IPS-20b (cell line): Measurements from ENCODE around the gene DYNLT5.
"Not testable (repeated sequence)": the region's sequence is repeated elsewhere in the genome, so short reads cannot be mapped to it uniquely, and the experiment has no call there.

Experiments
- H3K27ac ChIP-seq: one replicate; pipeline ENCODE4 v1.5.1; 2013; ENCODE audit warnings: low read length
- H3K27me3 ChIP-seq: 2 replicates; pipeline ENCODE4 v1.6.1; 2013; ENCODE audit warnings: mild to moderate bottlenecking, low read length, inconsistent platforms; ENCODE audit not compliant: insufficient read depth
- H3K36me3 ChIP-seq: 2 replicates; pipeline ENCODE4 v1.6.1; 2013; ENCODE audit warnings: low read depth, mild to moderate bottlenecking, inconsistent platforms, low read length, moderate library complexity; ENCODE audit not compliant: insufficient read depth
- H3K4me1 ChIP-seq: 2 replicates; pipeline ENCODE4 v1.6.1; 2013; ENCODE audit warnings: mild to moderate bottlenecking, control low read depth, inconsistent platforms, low read length, moderate library complexity; ENCODE audit not compliant: insufficient read depth
- H3K4me3 ChIP-seq: 2 replicates; pipeline ENCODE4 v1.5.1; 2013; ENCODE audit warnings: mild to moderate bottlenecking, low read length, inconsistent platforms
- H3K9ac ChIP-seq: 2 replicates; pipeline ENCODE4 v1.6.1; 2013; ENCODE audit warnings: low read depth, mild to moderate bottlenecking, inconsistent platforms, low read length, moderate library complexity
- H3K9me3 ChIP-seq: 2 replicates; pipeline ENCODE4 v1.6.1; 2013; ENCODE audit warnings: mild to moderate bottlenecking, low read depth, low read length, inconsistent platforms; ENCODE audit not compliant: insufficient read depth

Gene DYNLT5

DNA sequence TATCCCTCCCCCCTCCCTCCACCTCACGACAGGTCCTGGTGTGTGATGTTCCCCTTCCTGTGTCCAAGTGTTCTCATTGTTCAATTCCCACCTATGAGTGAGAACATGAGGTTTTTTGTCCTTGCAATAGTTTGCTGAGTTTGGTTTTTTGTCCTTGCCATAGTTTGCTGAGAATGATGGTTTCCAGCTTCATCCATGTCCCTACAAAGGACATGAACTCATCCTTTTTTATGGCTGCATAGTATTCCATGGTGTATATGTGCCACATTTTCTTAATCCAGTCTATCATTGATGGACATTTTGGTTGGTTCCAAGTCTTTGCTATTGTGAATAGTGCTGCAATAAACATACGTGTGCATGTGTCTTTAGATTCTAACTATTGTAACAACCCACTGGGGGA is 43.6 kb downstream of the DYNLT5 start:
- not testable (repeated sequence) for H3K4me1 ChIP-seq, H3K27ac ChIP-seq, H3K36me3 ChIP-seq, H3K9ac ChIP-seq, H3K9me3 ChIP-seq, H3K4me3 ChIP-seq, H3K27me3 ChIP-seq

DNA sequence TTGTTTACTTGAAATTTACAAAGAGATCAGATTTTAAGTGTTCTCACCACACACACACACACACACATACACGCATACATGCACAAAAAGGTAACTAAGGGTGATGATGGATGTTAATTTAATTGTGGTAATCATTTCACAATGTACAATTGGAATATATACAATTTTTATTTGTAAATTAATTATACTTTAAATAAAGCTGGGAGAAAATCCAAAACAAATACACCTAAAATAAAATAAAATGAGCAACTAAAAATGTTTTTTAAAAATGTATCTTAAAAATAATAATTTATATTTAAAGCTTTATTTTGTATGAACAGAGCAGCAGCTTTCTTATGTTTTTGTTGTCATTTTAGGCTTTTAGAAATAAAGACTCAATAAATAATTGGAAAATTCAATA is 57.0 kb downstream of the DYNLT5 start:
- Histone ChIP-seq H3K9ac (no peak overlapping the region), H3K4me3 (no peak overlapping the region), H3K9me3 (no peaks in the 10 kb centered on the region), H3K36me3 (no peaks in the 10 kb centered on the region), H3K27ac (no peak overlapping the region), H3K4me1 (no peaks in the 10 kb centered on the region), H3K27me3 (no peaks in the 10 kb centered on the region)

DNA sequence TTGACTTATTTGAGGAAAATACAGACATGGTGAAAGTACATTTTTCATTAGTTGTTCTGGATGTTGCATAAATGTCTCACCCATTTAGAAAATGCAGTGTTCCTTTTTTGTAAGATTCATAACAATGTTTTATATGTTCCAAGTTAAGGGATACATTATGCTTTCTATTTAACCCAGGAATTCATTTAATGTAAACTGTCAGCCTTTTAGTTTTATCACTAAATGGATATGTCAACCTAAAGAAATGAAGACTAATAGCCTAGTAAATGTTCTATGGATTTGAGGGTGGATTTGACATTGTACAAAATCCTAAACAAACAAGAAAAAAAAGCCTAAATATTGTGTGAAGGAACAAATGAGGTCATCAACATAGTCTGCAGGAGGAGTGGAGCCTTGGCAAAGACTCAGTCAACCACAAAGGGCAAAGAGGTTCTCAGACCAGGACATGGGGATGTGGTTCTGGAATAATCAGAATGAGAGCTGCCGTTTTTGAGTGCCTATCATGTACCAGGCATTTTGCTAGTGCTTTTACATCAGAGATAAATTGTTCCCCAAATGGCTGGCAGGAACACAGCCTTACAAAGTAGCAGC is 57.6 kb downstream of the DYNLT5 start:
- no peaks in the 10 kb centered on the region for H3K9me3 ChIP-seq
- no peak overlapping the region for H3K27ac ChIP-seq
- H3K4me3 ChIP-seq: no peak overlapping the region
- no peaks in the 10 kb centered on the region for H3K36me3 ChIP-seq
- no peaks in the 10 kb centered on the region for H3K4me1 ChIP-seq
- H3K27me3 ChIP-seq: no peaks in the 10 kb centered on the region
- H3K9ac ChIP-seq: no peak overlapping the region

DNA sequence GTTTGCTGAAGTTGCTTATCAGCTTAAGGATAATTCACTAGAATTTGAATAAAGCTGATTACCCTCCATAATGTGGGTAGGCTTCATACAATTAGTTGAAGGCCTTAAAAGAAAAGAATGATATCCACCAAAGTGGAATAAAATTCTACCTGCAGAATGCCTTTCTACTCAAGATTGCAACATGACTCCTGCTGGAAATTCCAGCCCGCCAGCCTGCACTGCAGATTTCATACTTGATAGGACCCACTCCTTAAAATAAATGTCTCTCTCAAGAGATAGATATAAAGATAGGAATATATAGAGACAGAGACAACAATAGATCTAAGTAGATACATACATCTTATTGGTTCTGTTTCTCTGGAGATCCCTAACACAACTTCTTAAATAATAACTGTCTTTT is 72.5 kb downstream of the DYNLT5 start:
- no peaks in the 10 kb centered on the region for H3K36me3 ChIP-seq
- no peaks in the 10 kb centered on the region for H3K27me3 ChIP-seq
- no peak overlapping the region for H3K4me3 ChIP-seq
- H3K27ac ChIP-seq: no peak overlapping the region
- no peak overlapping the region for H3K9ac ChIP-seq
- H3K4me1 ChIP-seq: no peaks in the 10 kb centered on the region
- H3K9me3 ChIP-seq: no peaks in the 10 kb centered on the region
